NOMO-1 (cell line): Measurements from ENCODE around the gene SFXN5.

Experiments
- DNase-seq, 2 experiments: peaks; one replicate each; lab custom pipeline; 2025; ENCODE audit not compliant: unreplicated experiment in 2 of 2; lab: John Stamatoyannopoulos, UW

Gene SFXN5

DNA sequence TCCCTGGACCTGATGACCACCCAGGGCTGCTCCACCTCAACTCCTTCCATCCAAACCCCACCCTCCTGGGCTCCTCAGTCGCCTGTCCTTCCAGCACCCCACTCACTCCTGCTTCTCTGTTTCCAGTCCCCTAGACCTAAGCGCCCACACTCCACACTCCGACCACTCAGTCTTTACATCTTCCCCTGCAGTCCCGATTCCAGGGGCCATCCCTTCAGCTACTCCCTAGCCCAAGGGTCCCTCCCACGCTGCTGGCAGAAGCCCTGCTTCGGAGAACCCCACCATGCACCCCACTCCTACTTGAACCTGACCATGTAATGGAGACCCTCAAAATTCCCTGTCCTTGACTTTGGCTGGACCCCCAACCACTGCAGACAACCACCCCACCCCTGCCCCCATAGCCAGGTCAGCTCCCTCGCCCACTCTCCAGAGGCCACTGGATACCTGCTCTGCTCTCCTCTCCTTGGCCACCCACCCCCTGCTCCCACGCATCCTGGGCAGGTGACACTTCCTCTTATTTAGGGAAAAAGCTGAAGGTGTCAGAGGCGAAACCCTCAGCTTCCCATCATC is 126.0 kb downstream of the SFXN5 start:
- no peak for DNase-seq

DNA sequence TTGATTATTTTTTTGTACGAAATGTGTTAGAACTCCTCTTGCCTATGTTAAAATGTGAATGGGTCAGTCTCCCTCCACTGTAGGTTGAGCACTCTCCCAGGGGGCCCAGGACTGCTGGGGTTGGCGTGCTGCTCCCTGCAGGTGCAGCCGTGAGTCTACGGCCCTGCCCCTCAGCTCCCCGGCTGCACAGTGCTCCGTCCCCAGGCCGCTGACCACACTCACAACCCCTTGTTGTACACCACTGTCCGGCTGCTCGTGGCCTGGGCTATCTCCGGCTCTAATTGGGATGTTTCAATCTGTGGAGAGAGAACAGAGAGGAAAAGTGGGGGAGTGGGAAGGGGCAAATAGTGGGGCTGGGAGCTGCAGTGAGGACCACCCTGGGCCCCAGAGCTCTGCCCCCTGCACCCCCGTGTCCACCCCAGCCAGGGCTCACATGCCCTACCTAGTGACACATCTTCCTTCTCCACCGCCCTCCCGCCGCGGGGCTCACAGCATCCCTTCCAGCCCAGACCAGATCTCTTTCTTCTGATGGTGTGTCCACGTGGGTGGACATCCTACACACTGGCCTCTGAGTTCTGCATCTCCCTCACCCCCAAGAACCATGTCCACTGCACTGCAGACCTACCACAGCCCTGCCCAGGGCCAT is 126.6 kb downstream of the SFXN5 start:
- no peak for DNase-seq

DNA sequence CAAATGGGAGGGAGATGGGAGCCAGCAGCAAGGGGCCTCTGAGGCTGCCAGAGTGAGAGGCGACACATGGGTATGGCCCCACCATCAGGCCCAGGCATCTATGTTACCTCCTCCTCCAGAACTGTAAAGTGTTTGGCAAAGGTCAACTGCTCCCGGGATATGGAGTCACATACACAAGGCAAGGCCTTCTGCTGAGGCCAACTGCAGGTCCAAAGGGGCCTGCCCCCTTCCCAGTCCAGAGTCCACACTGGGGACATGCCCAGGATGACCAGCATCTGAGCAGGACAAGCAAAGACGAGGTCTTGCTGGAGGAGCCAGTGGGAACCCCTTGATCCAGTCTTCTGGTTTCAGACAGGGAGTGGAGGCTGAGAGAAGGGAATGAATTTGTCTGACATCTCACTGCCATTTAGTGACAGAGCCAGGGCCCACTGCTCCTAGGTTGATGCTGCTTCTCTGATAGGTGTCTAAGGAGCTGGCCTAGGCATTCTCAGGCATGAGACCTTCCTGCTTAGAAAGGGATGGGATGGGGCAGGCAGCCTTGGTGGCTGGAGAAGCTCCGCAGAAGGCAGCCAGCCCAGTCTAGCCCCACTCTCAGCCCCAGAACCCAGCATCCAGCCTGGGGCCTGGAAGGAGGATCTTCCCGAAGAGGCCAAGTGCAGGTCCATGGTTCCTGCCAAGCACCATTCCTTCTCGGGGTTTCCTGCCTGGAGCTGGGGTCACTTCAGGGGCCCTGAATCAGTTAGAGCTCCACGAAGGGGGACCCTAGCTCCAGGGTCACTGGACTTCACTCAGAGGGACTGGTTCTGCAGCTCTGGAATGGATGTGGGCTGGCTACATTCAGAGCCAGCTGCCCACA is 127.7 kb downstream of the SFXN5 start:
- no peak for DNase-seq

DNA sequence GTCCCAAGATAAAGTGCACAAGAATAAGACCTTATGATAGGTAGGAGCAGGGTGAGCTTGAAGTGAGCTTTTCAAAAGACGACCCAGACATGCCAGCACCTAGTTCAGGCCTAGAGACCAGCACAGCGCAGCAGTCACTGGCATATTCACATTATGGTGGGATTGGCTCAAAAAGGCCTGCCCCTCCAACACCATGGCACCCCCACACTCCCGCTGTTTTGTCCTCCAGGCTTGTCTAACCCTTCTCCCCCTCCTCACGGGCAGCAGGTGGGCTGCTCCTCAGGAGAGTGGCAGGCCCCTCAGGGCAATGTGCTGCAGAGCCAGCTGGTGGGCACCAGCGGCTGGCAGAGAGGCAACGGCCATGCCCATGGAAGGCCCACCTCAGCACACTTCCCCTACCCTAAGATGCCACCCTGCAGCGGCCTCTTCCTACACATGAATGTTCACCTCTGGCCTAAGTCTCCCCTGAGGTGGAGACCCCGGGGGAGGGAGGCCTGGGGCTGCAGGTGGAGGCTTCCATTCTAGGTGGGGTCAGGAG is 128.6 kb downstream of the SFXN5 start:
- no peak for DNase-seq

DNA sequence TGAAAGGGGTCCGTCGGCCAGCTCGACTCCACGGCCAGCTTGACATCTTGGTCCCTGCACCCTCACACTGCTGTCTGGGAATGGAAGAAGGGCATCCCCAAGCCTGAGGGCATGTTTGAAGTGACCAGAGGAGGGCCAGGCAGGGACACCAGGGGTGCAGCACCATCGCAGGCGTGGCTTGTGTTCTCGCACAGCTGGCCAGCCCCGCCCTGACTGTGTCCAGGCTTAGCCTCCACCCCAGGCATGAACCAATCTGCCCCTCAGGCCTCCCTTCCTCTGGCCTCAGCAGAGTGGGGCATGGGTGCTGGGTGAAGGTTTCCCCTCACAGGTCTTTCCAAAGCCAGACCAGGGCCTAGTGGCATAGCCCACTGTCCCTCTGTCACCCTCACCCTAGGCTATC is 129.2 kb downstream of the SFXN5 start:
- no peak for DNase-seq

DNA sequence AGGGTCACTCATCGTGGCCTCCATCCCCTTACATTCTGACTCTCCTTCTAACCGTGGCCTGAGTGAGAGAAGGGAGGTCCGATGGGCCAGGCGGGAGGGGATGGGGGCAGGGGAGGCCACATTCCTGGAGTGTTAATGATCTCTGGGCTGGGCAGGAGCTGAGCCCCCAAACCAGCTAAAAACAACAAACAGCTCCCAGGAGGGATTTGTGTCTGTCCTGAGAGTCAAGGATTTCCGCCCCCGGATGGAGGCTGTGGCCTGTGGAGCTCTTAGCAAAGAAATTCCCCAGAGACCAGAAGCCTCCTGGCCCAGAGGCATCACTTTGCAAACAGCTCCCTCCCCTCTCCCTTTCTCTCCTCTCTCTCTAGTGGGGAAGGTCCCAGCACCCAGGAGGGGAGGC is 130.7 kb downstream of the SFXN5 start:
- DNase-seq: no peak

DNA sequence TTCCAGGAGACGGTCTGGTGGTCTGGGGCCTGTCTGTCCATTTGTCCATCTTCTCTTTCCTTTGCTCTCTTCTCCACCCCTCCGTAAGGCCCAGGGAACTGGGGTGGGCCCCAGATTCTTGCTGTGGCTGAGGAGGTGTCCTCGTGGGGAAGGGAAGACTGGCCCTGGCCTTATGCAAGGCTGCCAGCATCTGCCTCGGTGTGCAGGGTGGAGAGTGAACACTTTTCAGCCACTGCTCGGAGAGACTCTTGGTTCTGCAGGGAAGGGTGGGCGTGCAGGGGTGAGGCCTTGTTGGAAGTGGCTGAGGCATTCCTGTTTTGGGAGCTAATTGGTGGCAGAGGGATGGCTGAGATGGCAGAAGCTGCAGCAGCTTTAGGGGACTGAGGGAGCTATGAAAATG is 131.2 kb downstream of the SFXN5 start:
- no peak for DNase-seq

DNA sequence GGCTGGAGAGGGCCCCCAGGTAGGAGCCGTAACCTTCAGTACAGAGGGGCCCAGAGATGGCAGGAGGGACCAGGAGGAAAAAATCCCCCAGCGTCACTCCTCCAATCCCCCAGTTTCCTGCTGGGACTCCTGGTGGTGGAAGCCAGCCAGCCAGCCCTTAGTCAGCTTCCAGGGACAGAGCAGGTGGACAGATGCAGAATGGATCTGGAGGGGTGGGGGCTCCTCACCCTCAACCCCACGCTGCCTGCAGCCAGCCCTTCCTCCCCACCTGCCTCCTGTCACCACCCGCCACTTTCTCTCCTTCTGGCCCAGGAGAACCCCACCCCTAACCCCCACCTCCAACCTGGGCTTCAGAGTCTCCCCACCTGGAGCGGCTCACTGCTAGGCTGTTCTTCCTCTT is 133.1 kb downstream of the SFXN5 start:
- no peak for DNase-seq

DNA sequence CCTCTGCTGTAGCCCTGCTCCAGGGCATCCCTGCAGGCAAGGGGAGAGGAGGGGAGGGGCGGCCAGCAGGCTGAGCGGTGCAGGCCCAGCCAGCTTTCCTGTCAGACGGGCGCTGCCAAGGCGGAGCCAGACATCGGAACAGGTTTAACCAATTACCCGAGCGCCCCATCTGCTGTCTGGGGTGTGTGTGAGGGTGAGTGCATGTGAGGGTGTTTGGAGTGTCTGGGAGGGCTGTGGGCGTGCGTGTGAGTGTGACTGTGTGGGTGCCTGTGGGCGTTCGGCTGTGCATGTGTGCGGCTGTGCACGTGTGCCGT is 134.2 kb downstream of the SFXN5 start:
- DNase-seq: no peak

DNA sequence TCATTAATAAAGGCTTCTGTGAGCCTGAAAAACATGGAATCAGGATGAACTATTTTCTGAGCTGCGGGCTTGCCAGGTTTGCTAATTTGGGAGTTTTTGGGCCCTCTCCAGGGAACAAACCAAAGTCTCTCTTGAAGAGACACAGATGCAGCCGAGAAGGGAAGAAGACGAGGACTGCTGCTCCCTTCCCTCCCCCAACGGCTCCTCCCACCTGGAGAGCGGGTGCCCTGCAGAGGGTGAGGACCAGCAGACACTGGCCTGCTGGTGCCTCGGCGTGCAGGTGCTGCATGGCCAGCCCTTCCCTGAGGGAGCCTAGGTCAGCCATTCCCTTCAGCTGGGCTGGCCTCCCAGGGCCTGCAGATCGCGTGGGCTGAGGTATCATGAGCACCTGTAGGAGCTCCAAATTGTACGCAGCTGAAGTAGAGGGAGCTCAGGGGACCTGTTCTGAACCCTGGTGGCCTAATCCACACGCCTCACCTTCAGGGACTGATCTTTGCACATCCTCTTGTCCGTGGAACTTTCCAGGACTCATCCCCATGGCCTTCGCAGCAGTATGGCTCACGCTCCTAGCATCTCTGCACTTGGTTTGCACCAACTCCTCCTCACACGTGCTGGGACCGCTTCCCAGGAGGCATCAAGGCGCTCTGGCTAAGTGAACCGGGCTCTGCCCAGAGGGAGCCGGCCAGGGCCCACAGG is 134.7 kb downstream of the SFXN5 start:
- no peak for DNase-seq

DNA sequence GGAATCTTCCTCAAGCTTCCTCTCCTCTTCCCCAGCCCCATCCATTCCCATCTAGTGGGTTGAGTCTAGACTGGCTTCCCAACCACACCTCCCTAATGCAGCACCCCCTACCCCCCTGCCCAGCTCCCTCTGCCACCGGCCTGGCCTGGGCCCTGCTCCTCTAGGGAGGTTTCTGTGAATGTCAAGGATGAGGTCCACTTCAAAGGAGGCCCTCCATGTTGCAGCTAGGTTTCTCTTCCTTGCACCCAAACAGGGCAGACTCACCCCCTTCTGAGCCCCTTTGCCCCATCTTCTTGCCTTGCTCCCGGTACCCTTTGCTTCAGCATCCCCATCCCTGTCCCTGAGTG is 135.9 kb downstream of the SFXN5 start:
- DNase-seq: no peak

DNA sequence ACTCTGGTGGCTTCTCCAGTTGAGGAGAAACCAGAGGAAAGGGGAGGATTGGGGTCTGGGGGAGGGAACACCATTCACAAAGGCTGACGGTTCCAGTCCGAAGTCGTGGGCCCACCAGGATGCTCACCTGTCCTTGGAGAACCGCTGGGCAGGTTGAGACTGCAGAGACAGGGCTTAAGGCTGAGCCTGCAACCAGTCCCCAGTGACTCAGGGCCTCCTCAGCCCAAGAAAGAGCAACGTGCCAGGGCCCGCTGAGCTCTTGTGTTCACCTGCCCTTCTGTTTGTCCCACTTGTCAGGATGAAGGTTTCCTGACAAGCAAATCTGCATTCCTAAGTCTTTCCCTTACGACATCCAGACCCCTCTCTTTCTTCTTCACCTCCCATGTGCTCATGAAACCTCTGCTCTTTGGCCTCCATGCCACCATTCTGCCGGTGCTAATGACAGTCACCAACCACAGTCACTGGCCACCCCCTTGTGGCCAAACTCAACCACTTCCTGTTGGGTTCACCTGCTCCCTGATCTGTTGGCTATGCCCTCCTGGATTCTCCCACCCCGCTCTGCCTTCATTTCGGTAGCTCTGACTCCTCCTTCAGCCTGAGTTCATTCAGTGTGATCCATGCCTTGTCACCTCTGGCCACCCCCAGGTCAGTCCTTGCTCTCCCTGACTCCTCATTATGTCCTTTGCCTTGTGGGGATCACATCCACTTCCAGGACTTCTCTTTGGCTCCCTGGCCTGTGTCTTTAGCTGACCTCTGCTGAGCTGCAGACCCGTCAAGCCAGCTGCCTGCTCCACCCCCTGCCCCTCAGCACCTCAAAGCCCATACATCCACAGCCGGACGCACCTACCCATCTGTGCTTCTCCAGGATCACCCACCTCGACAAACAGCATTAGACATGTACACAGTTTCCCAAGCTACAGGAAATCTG is 136.6 kb downstream of the SFXN5 start:
- peak in 1 of 2 experiments; percentile 6 for DNase-seq

DNA sequence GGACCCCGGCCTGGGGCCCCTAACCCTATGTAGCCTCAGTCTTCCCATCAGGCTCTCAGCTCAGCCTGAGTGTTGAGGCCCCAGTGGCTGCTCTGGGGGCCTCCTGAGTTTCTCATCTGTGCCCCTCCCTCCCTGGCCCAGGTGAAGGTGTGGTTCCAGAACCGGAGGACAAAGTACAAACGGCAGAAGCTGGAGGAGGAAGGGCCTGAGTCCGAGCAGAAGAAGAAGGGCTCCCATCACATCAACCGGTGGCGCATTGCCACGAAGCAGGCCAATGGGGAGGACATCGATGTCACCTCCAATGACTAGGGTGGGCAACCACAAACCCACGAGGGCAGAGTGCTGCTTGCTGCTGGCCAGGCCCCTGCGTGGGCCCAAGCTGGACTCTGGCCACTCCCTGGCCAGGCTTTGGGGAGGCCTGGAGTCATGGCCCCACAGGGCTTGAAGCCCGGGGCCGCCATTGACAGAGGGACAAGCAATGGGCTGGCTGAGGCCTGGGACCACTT is 137.8 kb downstream of the SFXN5 start:
- no peak for DNase-seq

DNA sequence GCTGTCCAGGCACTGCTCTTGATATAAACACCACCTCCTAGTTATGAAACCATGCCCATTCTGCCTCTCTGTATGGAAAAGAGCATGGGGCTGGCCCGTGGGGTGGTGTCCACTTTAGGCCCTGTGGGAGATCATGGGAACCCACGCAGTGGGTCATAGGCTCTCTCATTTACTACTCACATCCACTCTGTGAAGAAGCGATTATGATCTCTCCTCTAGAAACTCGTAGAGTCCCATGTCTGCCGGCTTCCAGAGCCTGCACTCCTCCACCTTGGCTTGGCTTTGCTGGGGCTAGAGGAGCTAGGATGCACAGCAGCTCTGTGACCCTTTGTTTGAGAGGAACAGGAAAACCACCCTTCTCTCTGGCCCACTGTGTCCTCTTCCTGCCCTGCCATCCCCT is 138.3 kb downstream of the SFXN5 start:
- no peak for DNase-seq

DNA sequence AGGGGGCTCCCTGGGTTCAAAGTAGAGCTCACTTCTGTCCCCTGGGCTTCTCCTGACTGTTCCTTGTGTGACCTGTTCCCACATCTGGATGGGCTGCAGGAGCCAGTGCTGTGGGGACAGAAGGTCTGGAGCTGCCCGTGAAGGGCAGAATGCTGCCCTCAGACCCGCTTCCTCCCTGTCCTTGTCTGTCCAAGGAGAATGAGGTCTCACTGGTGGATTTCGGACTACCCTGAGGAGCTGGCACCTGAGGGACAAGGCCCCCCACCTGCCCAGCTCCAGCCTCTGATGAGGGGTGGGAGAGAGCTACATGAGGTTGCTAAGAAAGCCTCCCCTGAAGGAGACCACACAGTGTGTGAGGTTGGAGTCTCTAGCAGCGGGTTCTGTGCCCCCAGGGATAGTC is 138.7 kb downstream of the SFXN5 start:
- DNase-seq: no peak

DNA sequence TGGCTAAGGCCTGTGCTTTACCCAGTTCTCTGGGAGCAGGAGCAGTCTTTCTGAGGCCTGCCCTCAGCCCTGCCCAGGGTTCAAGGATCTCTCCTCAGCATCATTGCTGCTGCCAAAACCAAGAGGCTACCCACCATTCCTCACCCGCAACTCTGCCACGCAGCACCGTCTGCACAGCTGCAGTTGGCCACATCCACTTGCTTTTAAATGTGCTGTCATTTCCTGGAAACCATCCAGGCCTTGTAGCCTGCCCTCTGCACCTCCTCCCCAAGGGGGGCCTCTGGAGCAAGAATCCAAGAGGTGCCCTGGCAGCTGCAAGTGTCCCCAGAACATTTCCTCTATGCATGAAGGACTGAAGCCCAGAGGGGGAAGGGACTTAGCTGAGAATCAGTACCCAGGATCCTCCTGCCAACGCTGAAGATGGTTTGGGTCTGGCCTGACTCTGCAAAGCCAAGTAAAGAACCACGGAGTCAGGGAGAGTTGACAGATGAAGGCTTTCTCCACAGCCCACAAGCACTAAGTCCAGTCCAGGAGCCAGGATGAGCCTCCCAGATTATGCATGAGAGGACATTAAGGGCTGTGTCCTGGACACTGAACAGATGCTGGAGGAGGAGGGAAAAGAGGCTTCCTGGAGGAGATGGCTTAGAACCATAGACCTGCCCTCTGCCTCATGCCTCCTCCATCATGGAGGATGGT is 139.3 kb downstream of the SFXN5 start:
- no peak for DNase-seq

DNA sequence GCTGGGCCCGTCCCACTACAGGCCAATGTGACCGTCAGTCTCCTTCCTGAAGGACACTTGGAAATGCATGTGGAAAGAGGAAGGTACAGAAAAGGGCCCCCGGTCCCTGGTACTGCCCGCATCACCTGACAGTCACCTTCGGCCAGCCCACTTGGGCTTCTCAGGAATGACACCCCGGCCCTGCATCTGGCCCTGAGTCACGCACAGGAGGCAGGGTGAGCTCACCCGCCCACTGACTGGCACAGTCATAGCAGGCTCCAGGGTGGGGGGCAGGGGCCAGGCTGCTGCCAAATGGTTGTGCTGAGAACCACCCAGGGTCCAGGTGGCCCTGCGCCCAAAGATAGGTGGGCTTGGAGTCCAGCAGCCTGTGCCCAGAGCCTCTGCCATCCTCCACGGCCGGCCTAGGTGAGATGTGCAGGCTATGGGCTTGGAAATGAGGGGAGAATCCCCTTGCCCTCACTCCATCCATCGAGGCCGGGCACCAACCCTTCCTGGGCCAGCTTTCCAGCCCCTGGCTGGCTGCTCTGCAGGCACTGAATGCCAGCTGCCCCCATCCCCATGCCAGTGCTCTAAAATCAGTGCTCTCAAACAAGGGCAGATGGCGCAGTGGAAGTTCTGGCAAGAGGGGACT is 140.1 kb downstream of the SFXN5 start:
- no peak for DNase-seq

DNA sequence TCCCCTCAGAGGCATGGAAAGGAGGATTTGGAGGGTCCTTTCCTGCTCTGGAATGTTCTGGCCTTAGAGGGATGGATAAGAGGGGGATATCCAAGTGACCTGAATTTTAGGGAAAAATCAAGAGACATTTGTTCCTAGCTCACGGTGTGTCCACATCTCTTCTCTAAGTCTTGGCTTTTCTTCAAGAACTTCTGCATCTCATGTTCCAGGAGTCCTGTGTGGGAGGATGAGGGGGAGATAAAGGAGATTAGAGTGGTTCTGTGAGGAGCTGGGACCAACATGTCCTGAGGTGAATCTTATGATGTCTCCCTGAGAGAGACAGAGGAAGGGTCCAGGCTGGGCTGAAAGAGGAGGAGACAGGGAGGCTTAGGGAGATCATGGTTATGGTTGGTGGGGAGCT is 142.5 kb downstream of the SFXN5 start:
- DNase-seq: no peak
